Heart right ventricle (tissue), 16 donors: ENCODE data around the gene GNG2. TPM values are rescaled to one million over a fixed set of nuclear protein-coding genes. Genes with fewer than 3 reads are reported as not detected.

ENCODE experiments used
- ATAC-seq, 8 donors: fragments of 200-7000 bp; cut with Tn5 transposase; one replicate each; pipeline ENCODE4 v1.9.1; 2020; ENCODE audit warnings: mild to moderate bottlenecking in 8 of 8, moderate library complexity in 8 of 8, moderate number of reproducible peaks in 1 of 8
- DNase-seq, 2 donors: peaks; one replicate each; pipeline ENCODE4 v3.0.0-alpha.2; 2020
- H3K27ac ChIP-seq, 10 donors: fragments of 200-600 bp; sonication (generic) in 2 of 10; one replicate each; pipeline versions ENCODE4 v1.5.0 to v1.8.0; 2020 to 2022; ENCODE audit warnings: mild to moderate bottlenecking in 3 of 10
- H3K27me3 ChIP-seq, 7 donors: fragments of 200-600 bp; one replicate each; pipeline ENCODE4 v1.8.0; 2021 to 2022; ENCODE audit warnings: mild to moderate bottlenecking in 2 of 7
- H3K36me3 ChIP-seq, 9 donors: fragments of 200-600 bp; sonication (generic) in 1 of 9; one replicate each; pipeline versions ENCODE4 v1.5.0 to v1.8.0; 2020 to 2022; ENCODE audit warnings: mild to moderate bottlenecking in 2 of 9
- H3K4me1 ChIP-seq, 9 donors: fragments of 200-600 bp; sonication (generic) in 1 of 9; one replicate each; pipeline versions ENCODE4 v1.5.0 to v1.8.0; 2020 to 2022; ENCODE audit warnings: mild to moderate bottlenecking in 4 of 9
- H3K4me3 ChIP-seq, 10 donors: fragments of 200-600 bp; sonication (generic) in 2 of 10; one replicate each; pipeline versions ENCODE4 v1.5.0 to v1.8.0; 2020 to 2022; ENCODE audit warnings: mild to moderate bottlenecking in 7 of 10, moderate library complexity in 2 of 10
- H3K9me3 ChIP-seq, 11 donors: fragments of 200-600 bp in 10 of 11; sonication (generic) in 2 of 11; one replicate each; pipeline versions ENCODE4 v1.5.0 to v1.8.0; 2013 to 2022; ENCODE audit warnings: mild to moderate bottlenecking in 2 of 11, control low read depth in 1 of 11, moderate library complexity in 1 of 11
- WGBS, 2 donors: extraction: QIAGEN DNeasy Blood & Tissue Kit; methylation state at CpG; one replicate each; pipeline ENCODE4 v1.1.7; 2013; ENCODE audit warnings: inconsistent platforms in 1 of 2; 5-methylcytosine and 5-hydroxymethylcytosine counted together
- intact Hi-C, 10 donors: fragments of 100-400 bp; cut with DNase I; formaldehyde crosslinking; loops; one replicate each; pipeline versions ENCODE4 v1.11.1 to v1.14.2; 2022
- polyA plus RNA-seq, 2 donors: library from polyadenylated mRNA; stranded (reverse); fragments of 200-250 nt; gene quantifications; one replicate each; pipeline ENCODE4 v1.2.3, GENCODE V29; 2013
- total RNA-seq, 10 donors: library from RNA; stranded (reverse); fragmentation: NEBNext Ultra II Directional in 3 of 10; extraction: Animal tissue kit (Norgen Biotek cat#: 25700) in 3 of 10; gene quantifications; one replicate each; pipeline versions ENCODE4 v1.2.1 to v1.2.4, GENCODE V29; 2021 to 2023
- TF ChIP-seq, protein P1 (sequence below), 9 donors: fragments of 200-600 bp; sonication (generic) in 2 of 9; IDR thresholded peaks; one replicate each; pipeline versions ENCODE4 v1.5.0 to v1.8.0; 2021 to 2022; ENCODE audit warnings: antibody characterized with exemption in 9 of 9, mild to moderate bottlenecking in 5 of 9, moderate library complexity in 1 of 9
- donor health status: Arrhythmogenic right ventricular cardiomyopathy.
- donor health status: ischemic (EF 13 %, LVEDD 7.1; RV severe dilation, severe dysfunction).
- donor health status: healthy with polysubstance abuse.
- donor health status: DM: no; HTN: yes; CAD: no.
- donor health status: DM: no; HTN: no; CAD: no.
- donor health status: ischemic (EF 25% LVEDD 6.9; RV normal size, moderate dysfunction).
- donor health status: ischemic (EF 25% LVEDD 5.7; RV mildly dilated, moderate dysfunction).
- donor health status: healthy.
- donor health status: DM: yes; HTN: yes; CAD: no.
- donor health status: Ischemic cardiomyopathy.
- donor health status: ischemic (EF 35%, LVEDD 5.7; RV mildly dilated, moderate dysfunction).
- donor health status: nonischemic (EF 11% LVEDD 7.7; RV severe dilation, severe dysfunction).
- donor health status: DM: yes; HTN: yes; CAD: no.
- donor health status: PGD.
- donor health status: ischemic (EF 29% LVEDD 5.4; RV normal size, mild dysfunction).
- donor health status: nonischemic (EF 23%, LVEDD 6.1; RV moderate dilation, normal function).

Gene GNG2
- total and polyA plus RNA-seq, 12 donors: 3.6 to 20.6 (median 7.2) TPM

DNA sequence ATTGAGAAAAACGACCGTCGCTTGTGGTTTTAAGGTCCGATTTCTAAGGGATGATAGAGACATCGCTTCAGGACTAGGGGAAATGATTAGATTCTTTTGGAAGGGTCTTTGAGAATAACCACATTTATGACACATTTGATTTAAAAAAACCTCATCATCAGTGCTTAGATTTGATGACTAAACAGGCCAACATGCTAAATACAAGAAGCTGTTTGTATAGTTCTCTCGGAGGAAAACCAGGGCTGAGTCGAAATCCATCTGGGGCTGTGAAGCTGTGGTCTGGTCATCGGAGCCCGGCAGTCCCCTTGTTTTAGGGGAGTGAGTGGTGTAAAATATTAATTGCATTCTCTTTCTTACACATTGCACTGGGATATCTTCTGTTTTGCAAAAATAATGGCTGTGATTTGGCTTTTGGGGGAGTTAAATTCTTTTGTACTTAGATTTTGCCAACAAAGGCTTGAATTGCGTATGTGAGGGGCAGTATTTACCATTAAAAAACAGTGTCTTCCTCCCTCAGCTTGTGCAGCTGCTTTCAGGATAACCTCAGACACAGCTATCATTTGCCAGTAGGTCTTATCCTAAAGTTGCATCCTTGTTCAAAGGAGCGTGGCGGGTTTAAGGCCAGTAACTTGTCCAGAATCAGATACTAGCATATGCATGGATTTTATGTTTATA is 550 bp downstream of the GNG2 start:
- peak in 6 of 8 donors; percentile 19 to 48 (median 42) for ATAC-seq
- peaks cover 0 to 9% (median 0%) of the 10 kb centered on the region in 7 donors for H3K27me3 ChIP-seq
- H3K36me3 ChIP-seq: no peaks in the 10 kb centered on the region
- peaks cover 0 to 89% (median 7%) of the 10 kb centered on the region in 9 donors for H3K4me1 ChIP-seq
- intact Hi-C loops: loop anchor here in 8 of 10 donors (5.0 to 10.0 kb wide), 2 partner anchors 114 to 116 kb away; no protein-coding TSS in a partner anchor
- 10% methylated on average over 12 of the region's 12 CpGs for WGBS, 2 donors
- TF ChIP-seq, protein P1, sequence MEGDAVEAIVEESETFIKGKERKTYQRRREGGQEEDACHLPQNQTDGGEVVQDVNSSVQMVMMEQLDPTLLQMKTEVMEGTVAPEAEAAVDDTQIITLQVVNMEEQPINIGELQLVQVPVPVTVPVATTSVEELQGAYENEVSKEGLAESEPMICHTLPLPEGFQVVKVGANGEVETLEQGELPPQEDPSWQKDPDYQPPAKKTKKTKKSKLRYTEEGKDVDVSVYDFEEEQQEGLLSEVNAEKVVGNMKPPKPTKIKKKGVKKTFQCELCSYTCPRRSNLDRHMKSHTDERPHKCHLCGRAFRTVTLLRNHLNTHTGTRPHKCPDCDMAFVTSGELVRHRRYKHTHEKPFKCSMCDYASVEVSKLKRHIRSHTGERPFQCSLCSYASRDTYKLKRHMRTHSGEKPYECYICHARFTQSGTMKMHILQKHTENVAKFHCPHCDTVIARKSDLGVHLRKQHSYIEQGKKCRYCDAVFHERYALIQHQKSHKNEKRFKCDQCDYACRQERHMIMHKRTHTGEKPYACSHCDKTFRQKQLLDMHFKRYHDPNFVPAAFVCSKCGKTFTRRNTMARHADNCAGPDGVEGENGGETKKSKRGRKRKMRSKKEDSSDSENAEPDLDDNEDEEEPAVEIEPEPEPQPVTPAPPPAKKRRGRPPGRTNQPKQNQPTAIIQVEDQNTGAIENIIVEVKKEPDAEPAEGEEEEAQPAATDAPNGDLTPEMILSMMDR (IDR thresholded peaks at IDR 0.05): no peak
- H3K9me3 ChIP-seq: no peaks in the 10 kb centered on the region
- peak overlapping the region in 9 of 10 donors; percentile 24 to 92 (median 52) for H3K27ac ChIP-seq
- DNase-seq: no peak
- H3K4me3 ChIP-seq: peak overlapping the region; percentile 20 to 69 (median 54)

DNA sequence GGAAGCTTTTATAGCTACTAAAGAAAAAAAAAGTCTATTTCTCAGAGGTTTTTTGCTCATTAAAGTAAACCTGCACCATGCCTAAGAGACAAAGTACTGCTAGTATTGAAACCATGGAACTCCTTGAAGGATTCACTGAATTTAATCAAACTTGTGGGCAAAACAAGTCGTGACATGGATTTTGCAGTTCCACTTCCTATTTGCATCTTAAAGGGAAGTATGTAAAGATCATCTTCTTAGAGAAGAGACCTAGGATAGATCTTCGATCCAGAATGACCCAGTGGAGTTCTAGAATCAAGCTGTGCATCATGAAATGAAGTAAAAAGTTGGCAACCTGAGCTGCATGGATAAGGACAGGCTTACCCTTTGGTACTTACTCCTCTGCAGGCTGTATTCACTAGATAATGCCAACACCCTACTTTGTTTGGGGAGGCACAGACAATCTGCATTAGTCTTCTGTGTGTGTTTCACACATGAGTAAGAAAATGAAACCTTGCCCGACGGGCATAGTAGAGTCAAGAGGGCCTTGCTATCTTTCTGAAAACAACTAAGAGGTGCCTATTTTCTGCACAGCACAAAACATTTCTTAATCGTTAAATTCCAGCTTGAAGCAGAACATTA is 1.9 kb downstream of the GNG2 start:
- no peaks in the 10 kb centered on the region for H3K36me3 ChIP-seq
- no peaks in the 10 kb centered on the region for H3K9me3 ChIP-seq
- 57 to 73% methylated on average over 5 of the region's 5 CpGs for WGBS, 2 donors
- peaks cover 0 to 89% (median 7%) of the 10 kb centered on the region in 9 donors for H3K4me1 ChIP-seq
- ATAC-seq (no peak), DNase-seq (no peak)
- H3K27me3 ChIP-seq: peaks cover 0 to 9% (median 0%) of the 10 kb centered on the region in 7 donors
- H3K27ac ChIP-seq: peak overlapping the region in 4 of 10 donors; percentile 19 to 92 (median 40)
- TF ChIP-seq, protein P1 (IDR thresholded peaks at IDR 0.05): no peak
- intact Hi-C loops: loop anchor here in 8 of 10 donors (5.0 to 10.0 kb wide), 2 partner anchors 113 to 115 kb away; no protein-coding TSS in a partner anchor
- peak overlapping the region in 8 of 10 donors; percentile 8 to 69 (median 56) for H3K4me3 ChIP-seq

DNA sequence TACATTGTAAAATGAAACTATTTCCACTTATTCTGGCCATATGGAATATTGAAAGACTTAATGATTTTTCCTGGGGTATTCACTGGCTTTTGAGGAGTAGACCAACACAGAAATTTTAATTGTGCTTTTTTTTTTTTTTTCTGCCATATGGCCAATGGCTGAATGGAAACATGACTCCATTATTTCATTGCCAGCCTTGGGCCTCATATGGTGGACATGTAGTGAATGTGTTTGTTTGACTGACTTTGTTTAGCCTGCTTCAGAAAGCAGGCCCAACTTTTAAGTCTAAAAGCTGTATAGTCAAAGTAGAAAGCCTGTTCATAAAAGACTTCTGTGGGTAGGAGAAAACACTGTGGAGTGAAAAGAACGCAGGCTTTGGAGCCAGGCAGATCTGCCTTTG is 2.4 kb downstream of the GNG2 start:
- Histone ChIP-seq H3K27me3 (peaks cover 0 to 9% (median 0%) of the 10 kb centered on the region in 7 donors), H3K36me3 (no peaks in the 10 kb centered on the region), H3K27ac (peak overlapping the region in 4 of 10 donors; percentile 19 to 92 (median 40)), H3K4me1 (peaks cover 0 to 87% (median 7%) of the 10 kb centered on the region in 9 donors), H3K4me3 (peak overlapping the region in 7 of 10 donors; percentile 39 to 69 (median 56)), H3K9me3 (no peaks in the 10 kb centered on the region)
- ATAC-seq: no peak
- DNase-seq: no peak
- 84 to 88% methylated on average over 1 of the region's 1 CpG for WGBS, 2 donors
- TF ChIP-seq, protein P1 (IDR thresholded peaks at IDR 0.05): no peak
- intact Hi-C loops: loop anchor here in 8 of 10 donors (5.0 to 10.0 kb wide), 2 partner anchors 112 to 114 kb away; no protein-coding TSS in a partner anchor

DNA sequence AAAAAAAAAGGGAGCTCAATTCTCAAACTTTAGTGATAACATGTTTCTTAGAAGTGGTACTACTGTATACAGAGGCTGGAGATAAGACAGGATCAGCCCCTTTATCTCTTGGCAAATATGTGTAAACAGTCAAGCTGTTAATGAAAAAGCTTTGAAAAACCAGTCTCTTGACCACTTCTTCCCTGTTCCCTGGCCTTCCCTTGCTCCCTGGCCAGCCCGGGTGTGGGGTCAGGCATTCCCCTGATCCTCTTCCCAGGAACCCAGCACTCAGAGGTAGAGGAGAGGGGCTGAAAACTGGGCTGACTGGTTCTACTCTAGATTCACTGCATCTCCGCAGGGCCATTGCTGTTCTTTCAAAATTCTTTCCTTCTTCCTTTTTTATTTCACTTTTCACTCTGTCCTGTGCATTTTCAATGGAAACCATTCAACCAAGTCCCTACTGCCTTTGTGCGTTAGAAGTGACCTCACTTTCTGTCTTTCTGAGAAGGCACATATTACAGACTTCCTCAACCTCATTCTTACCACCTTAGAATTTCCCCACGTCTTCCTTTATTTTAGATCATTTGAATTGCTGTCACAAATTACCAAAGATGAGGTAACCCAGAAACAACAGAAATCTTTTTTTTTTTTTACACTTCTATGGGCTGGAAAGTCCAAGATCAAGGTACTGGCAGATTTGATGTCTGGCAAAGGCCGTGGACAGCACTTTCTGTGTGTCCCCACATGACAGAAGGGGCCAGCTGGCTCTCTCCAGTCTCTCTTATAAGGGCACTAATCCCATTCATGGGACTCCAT is 5.7 kb downstream of the GNG2 start:
- H3K27ac ChIP-seq: peak overlapping the region in 1 of 10 donors; percentile 44
- no peaks in the 10 kb centered on the region for H3K9me3 ChIP-seq
- no peak for DNase-seq
- intact Hi-C loops: loop anchor here in 6 of 10 donors (10.0 kb wide), 1 partner anchor 109 kb away; no protein-coding TSS in a partner anchor
- no peaks in the 10 kb centered on the region for H3K36me3 ChIP-seq
- TF ChIP-seq, protein P1 (IDR thresholded peaks at IDR 0.05): no peak
- H3K4me1 ChIP-seq: peaks cover 0 to 85% (median 1%) of the 10 kb centered on the region in 9 donors
- ATAC-seq: no peak
- no peak overlapping the region for H3K4me3 ChIP-seq
- WGBS, 2 donors: 57 to 65% methylated on average over 5 of the region's 5 CpGs
- peaks cover 0 to 9% (median 0%) of the 10 kb centered on the region in 7 donors for H3K27me3 ChIP-seq
